Activated naive CD8-positive, alpha-beta T cell treated with anti-CD3 and anti-CD28 coated beads for 36 hours (primary cell): ENCODE results near the gene FSCB. TPM values are rescaled to one million over a fixed set of nuclear protein-coding genes. Genes with fewer than 3 reads are reported as not detected.
"Not testable (repeated sequence)": the region's sequence is repeated elsewhere in the genome, so short reads cannot be mapped to it uniquely, and the experiment has no call there.

Experiments
- DNase-seq: peaks from one replicate; pipeline ENCODE4 v3.0.0; 2021
- H3K27ac Mint-ChIP-seq: one replicate; pipeline ENCODE4 v1.8.0; 2022; ENCODE audit warnings: mild to moderate bottlenecking, moderate library complexity, mixed read lengths
- H3K27me3 Mint-ChIP-seq: one replicate; pipeline ENCODE4 v1.8.0; 2022; ENCODE audit warnings: mild to moderate bottlenecking, mixed read lengths
- H3K36me3 Mint-ChIP-seq: one replicate; pipeline ENCODE4 v1.8.0; 2021; ENCODE audit warnings: mild to moderate bottlenecking, mixed read lengths
- H3K4me1 Mint-ChIP-seq: one replicate; pipeline ENCODE4 v1.8.0; 2021; ENCODE audit warnings: mixed read lengths
- H3K4me3 Mint-ChIP-seq: one replicate; pipeline ENCODE4 v1.8.0; 2022; ENCODE audit warnings: mild to moderate bottlenecking, moderate library complexity, mixed read lengths
- H3K9me3 Mint-ChIP-seq: one replicate; pipeline ENCODE4 v1.8.0; 2022; ENCODE audit warnings: mixed read lengths
- total RNA-seq, 2 experiments: library from RNA; stranded (reverse); gene quantifications; one replicate each; pipeline ENCODE4 v1.2.3, GENCODE V29; 2021

FSCB gene, protein sequence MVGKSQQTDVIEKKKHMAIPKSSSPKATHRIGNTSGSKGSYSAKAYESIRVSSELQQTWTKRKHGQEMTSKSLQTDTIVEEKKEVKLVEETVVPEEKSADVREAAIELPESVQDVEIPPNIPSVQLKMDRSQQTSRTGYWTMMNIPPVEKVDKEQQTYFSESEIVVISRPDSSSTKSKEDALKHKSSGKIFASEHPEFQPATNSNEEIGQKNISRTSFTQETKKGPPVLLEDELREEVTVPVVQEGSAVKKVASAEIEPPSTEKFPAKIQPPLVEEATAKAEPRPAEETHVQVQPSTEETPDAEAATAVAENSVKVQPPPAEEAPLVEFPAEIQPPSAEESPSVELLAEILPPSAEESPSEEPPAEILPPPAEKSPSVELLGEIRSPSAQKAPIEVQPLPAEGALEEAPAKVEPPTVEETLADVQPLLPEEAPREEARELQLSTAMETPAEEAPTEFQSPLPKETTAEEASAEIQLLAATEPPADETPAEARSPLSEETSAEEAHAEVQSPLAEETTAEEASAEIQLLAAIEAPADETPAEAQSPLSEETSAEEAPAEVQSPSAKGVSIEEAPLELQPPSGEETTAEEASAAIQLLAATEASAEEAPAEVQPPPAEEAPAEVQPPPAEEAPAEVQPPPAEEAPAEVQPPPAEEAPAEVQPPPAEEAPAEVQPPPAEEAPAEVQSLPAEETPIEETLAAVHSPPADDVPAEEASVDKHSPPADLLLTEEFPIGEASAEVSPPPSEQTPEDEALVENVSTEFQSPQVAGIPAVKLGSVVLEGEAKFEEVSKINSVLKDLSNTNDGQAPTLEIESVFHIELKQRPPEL
- not detected for total RNA-seq

DNA sequence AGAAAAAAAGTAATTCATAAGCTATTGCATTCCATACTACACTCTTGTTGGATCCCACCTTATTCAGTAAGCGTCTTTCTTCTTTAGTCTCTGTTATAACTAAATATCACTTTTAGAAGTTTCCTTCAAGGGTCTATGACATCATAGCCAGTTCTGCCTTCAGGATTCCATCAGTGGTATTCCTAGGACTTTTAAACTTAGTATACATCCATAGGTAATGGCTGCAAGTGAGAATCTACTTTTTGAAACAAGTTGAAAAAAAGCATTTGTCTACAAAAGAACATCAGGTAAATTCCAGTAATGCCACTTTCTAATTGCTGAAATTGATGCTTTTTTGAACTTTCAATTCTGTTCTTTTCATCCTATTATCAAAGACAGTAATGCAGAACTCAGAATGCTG, at the start of gene FSCB:
FSCB (minus strand) TSS at position 101 of the 400 bp plus-strand sequence. CDS start 296 bp downstream, outside the sequence.
- H3K4me3 Mint-ChIP-seq = no peak within 1 kb of the TSS
- DNase-seq = no peak
- no peaks in the 10 kb centered on the region for H3K27me3 Mint-ChIP-seq
- H3K4me1 Mint-ChIP-seq = no peaks in the 10 kb centered on the region
- no peaks in the 10 kb centered on the region for H3K36me3 Mint-ChIP-seq
- H3K9me3 Mint-ChIP-seq = peaks cover 2% of the 10 kb centered on the region
- no peak within 1 kb of the TSS for H3K27ac Mint-ChIP-seq

DNA sequence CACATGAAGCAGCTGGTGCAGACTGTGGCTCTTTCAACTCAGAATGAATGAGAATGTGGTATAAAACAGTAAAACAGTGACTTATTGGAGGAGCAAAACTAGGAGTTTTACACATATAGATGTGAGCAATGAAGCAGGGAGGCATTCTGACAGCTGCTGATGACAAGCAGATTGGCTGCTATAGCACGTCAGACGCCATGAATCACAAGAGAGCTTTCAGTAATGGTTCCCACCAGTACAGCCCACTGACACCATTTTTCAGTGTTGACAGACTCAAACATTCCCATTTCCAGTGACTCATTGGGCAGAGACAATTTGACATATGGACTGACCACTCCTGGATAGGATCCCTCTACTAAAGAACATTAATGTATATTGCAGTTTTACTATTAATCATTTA, 24.6 kb upstream of the FSCB start:
- Mint-ChIP-seq H3K27ac (no peak overlapping the region), H3K36me3 (no peaks in the 10 kb centered on the region), H3K27me3 (no peaks in the 10 kb centered on the region), H3K9me3 (no peaks in the 10 kb centered on the region), H3K4me1 (no peaks in the 10 kb centered on the region), H3K4me3 (no peak overlapping the region)
- no peak for DNase-seq

DNA sequence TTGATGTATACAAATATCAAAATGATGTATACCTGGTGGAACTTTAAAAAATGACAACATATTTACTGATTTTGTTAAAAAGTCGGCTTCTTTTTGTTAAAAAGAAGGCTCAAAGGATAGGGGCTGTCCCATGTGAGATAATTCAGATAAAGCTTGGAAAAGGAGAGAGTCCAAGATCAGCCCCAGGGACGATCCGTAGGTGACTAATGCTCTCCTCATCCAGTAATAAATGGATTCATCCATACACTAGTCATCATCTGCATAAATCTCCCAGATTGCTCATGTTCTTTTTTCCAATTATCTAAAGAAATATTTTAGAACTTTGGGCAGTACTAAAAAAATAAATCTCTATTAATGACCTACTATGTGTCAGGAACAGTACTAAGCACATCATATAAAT, 23.4 kb upstream of the FSCB start:
- Mint-ChIP-seq H3K27me3 (no peaks in the 10 kb centered on the region), H3K27ac (no peak overlapping the region), H3K36me3 (no peaks in the 10 kb centered on the region), H3K4me1 (no peaks in the 10 kb centered on the region), H3K4me3 (no peak overlapping the region), H3K9me3 (no peaks in the 10 kb centered on the region)
- DNase-seq = no peak

DNA sequence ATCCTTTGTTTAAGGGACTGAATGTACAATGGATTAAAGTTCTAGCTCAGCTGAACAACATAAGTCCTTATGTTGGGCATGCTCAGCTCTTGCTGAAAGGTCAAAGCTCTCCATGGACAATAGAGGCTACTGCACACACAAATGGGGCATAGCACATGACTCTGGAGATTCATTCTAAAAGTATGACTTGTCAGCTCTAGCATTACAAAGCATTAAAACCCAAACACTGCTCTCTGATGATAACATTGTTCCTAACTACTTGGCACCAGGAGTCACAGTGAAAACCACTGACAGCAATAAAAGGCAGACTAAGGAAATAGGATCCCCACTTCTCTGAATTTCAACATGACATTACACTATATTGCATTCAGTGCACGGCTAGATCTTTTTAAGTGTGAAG, 21.9 kb upstream of the FSCB start:
- Mint-ChIP-seq H3K27ac (no peak overlapping the region), H3K36me3 (no peaks in the 10 kb centered on the region), H3K27me3 (no peaks in the 10 kb centered on the region), H3K4me3 (no peak overlapping the region), H3K9me3 (no peaks in the 10 kb centered on the region), H3K4me1 (no peaks in the 10 kb centered on the region)
- DNase-seq = no peak

DNA sequence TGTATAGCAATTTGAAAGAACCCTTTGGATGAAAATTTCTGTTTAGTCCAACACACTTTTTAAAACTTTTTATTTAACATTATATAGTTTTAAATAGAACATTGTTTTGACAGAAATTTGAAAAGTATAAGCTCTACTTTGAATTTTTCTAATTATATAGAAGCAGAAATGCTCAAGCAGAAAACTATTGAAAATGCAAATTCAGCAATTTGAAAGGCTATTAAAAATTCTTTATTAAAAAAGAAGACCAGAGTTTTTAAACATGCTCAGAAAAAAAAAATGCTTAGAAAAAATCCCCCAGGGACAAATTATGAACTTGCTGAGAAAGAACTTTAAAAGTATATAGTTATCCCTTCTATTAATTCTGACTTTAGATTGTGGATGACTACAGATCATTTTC, 21.1 kb upstream of the FSCB start:
- H3K27me3 Mint-ChIP-seq = no peaks in the 10 kb centered on the region
- no peaks in the 10 kb centered on the region for H3K36me3 Mint-ChIP-seq
- no peak overlapping the region for H3K27ac Mint-ChIP-seq
- no peak overlapping the region for H3K4me3 Mint-ChIP-seq
- H3K9me3 Mint-ChIP-seq = no peaks in the 10 kb centered on the region
- no peak for DNase-seq
- no peaks in the 10 kb centered on the region for H3K4me1 Mint-ChIP-seq

DNA sequence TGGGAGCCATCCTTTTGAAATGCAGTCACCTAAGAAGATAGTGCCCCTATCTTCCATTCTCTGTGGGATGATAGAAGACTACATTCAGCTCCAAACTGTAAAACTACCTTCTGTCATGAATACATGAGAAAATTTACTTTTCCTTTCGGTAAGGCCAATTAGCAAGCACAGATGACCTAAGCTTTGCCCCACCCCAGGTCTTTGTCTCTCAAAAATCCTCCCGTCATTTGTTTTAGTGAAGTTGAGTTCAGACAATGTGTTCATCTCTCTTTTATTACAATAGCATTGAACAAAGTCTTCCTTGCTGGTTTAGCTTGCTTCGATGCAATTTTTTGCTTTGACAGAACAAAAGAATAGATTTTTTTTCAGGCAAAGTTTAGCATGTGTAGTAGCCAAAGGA, 18.2 kb upstream of the FSCB start:
- DNase-seq = no peak
- Mint-ChIP-seq H3K4me3 (no peak overlapping the region), H3K27ac (no peak overlapping the region), H3K36me3 (no peaks in the 10 kb centered on the region), H3K9me3 (no peaks in the 10 kb centered on the region), H3K27me3 (no peaks in the 10 kb centered on the region), H3K4me1 (no peaks in the 10 kb centered on the region)

DNA sequence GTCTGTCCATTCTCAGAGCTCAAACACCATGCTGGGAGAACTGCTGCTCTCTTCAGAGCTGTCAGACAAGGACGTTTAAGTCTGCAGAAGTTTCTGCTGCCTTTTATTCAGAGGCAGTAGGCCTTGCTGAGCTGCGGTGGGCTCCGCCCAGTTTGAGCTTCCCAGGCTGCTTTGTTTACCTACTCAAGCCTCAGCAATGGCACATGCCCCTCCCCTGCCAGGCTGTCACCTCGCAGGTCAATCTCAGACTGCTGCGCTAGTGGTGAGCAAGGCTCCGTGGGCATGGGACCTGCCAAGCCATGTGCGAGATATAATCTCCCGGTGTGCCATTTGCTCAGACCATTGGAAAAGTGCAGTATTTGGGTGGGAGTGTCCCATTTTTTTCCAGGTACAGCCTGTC, 8.6 kb upstream of the FSCB start:
- not testable (repeated sequence) for H3K4me3 Mint-ChIP-seq, H3K9me3 Mint-ChIP-seq, DNase-seq, H3K36me3 Mint-ChIP-seq, H3K27ac Mint-ChIP-seq, H3K27me3 Mint-ChIP-seq, H3K4me1 Mint-ChIP-seq

DNA sequence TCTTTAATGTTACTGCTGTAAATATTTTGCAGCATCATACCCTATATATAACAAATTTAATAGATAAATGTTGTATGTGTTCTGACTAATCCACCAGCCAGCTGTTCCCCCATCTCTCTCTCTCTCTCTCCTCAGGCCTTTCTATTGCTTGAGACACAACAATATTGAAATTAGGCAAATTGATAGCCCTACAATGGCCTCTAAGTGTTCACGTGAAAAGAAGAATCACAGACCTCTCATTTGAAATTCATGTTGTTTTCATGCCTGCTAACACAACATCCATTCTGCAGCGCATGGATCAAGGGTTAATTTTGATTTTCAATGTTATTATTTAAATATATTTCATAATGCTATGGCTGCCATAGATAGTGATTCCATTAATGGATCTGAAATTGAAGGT, 1.8 kb upstream of the FSCB start:
- peaks cover 2% of the 10 kb centered on the region for H3K9me3 Mint-ChIP-seq
- H3K36me3 Mint-ChIP-seq = no peaks in the 10 kb centered on the region
- no peak for DNase-seq
- no peak overlapping the region for H3K27ac Mint-ChIP-seq
- H3K27me3 Mint-ChIP-seq = no peaks in the 10 kb centered on the region
- H3K4me3 Mint-ChIP-seq = no peak overlapping the region
- H3K4me1 Mint-ChIP-seq = no peaks in the 10 kb centered on the region

DNA sequence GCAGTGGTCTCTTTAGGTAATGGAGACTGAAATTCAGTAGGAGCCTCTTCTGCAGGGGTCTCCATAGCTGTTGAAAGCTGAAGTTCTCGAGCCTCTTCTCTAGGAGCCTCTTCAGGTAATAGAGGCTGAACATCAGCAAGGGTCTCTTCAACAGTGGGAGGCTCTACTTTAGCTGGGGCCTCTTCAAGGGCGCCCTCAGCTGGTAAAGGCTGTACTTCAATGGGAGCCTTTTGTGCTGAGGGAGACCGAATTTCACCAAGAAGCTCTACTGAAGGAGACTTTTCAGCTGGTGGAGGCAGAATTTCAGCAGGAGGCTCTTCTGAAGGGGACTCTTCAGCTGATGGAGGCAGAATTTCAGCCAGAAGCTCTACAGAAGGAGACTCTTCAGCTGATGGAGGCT, 1.5 kb downstream of the FSCB start:
- Mint-ChIP-seq H3K36me3 (no peaks in the 10 kb centered on the region), H3K4me3 (no peak overlapping the region), H3K27ac (no peak overlapping the region), H3K27me3 (no peaks in the 10 kb centered on the region), H3K9me3 (peaks cover under 1% of the 10 kb centered on the region), H3K4me1 (no peaks in the 10 kb centered on the region)
- no peak for DNase-seq

DNA sequence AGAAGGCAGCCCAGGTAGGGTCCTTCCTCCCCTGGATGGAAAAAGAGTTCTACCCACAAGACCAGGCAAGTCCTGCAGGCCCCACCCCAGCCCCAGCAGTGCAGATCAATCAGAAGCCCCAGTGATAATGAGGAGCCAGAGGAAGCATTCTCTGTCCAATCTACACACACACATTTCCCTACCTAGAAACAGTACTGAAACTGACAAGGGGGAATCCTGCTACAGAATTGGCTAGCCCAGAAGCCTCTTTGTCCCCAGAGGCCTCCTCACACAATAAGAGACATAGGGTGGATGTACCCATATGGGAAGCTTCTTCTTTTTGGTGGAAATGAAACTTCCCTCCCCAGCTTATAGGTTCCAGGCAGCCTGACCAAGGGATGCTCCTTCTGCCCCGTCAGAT, 9.9 kb downstream of the FSCB start:
- peaks cover 5% of the 10 kb centered on the region for H3K9me3 Mint-ChIP-seq
- no peak for DNase-seq
- H3K4me1 Mint-ChIP-seq = no peaks in the 10 kb centered on the region
- H3K27ac Mint-ChIP-seq = no peak overlapping the region
- H3K4me3 Mint-ChIP-seq = no peak overlapping the region
- H3K36me3 Mint-ChIP-seq = no peaks in the 10 kb centered on the region
- H3K27me3 Mint-ChIP-seq = no peaks in the 10 kb centered on the region

DNA sequence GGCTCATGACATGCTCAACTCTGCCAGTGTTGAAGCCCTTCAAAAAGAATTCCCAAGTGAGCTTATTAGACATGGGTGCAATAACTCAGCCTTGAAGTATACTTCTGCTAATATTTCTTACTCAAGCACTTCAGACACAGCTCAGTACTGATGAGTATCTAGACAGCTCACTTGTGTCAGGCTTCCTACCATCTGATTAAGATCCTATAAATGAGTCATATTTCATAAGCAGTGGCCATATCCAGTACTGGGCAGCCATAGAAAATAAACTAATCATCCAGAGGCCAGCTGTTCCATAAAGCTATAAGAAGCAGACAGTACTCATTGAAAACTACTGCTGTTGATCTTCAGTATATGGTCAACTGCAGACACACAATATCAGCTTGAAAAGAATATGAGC, 12.9 kb downstream of the FSCB start:
- no peaks in the 10 kb centered on the region for H3K27me3 Mint-ChIP-seq
- no peak overlapping the region for H3K4me3 Mint-ChIP-seq
- H3K4me1 Mint-ChIP-seq = no peaks in the 10 kb centered on the region
- DNase-seq = no peak
- H3K27ac Mint-ChIP-seq = no peak overlapping the region
- no peaks in the 10 kb centered on the region for H3K36me3 Mint-ChIP-seq
- H3K9me3 Mint-ChIP-seq = no peaks in the 10 kb centered on the region

DNA sequence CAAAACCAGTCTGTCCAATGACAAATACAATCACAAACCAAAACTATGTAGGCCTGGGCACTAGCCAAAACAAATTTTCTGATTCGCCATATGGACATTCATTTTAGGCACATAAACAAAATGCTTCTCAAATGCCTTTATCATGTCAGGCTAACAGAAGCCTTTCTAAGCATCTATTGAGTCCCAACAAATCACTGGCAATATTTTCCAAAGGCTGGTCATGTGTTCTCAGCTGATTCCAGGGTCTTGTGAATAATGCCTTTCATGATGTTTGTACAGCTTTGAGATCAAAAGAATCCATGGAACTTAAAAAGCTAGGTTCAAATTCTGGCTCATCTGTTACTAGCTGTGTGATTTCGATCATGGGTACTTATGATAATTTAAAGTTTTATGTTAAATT, 16.1 kb downstream of the FSCB start:
- H3K36me3 Mint-ChIP-seq = no peaks in the 10 kb centered on the region
- H3K27me3 Mint-ChIP-seq = no peaks in the 10 kb centered on the region
- H3K4me1 Mint-ChIP-seq = no peaks in the 10 kb centered on the region
- no peaks in the 10 kb centered on the region for H3K9me3 Mint-ChIP-seq
- no peak for DNase-seq
- no peak overlapping the region for H3K27ac Mint-ChIP-seq
- no peak overlapping the region for H3K4me3 Mint-ChIP-seq

DNA sequence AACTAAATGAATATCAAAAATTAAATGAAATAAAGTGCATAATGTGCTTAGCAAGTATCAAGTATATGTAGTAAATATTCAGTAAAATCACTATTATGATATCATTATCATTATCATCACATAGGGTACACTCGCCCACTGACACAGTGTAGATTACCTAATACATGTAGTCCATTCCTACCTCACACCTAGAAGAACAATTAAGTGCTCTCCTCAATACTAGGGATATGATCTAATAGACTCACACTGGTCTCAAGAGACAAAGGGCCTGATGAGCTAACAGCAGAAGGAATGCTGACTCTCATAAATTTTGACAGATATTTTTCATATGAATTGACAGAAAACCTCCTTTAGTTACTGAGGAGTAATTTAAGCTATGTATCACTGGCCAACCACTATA, 29.1 kb downstream of the FSCB start:
- no peak for DNase-seq
- no peak overlapping the region for H3K4me3 Mint-ChIP-seq
- no peaks in the 10 kb centered on the region for H3K4me1 Mint-ChIP-seq
- peaks cover 5% of the 10 kb centered on the region for H3K9me3 Mint-ChIP-seq
- no peaks in the 10 kb centered on the region for H3K27me3 Mint-ChIP-seq
- no peaks in the 10 kb centered on the region for H3K36me3 Mint-ChIP-seq
- H3K27ac Mint-ChIP-seq = no peak overlapping the region

DNA sequence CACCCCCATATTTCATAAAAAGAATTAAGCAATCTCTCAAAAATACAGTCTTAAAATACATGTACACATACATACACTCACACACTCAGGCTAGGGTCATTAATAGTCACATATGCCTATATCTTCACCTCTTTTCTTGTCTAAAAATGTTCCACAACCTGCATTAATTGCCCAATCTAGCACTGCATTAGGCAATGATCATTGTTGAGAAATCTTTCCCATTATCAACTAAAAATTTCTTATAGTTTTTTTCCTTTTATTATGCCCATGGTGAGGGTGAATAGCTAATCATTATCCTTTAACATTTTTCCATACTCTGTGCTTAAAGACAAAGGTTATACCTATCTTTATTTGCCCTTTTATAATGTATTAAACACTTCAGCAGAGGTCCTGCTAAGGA, 38.3 kb downstream of the FSCB start:
- Mint-ChIP-seq H3K36me3 (no peaks in the 10 kb centered on the region), H3K27ac (no peak overlapping the region), H3K27me3 (no peaks in the 10 kb centered on the region), H3K4me1 (no peaks in the 10 kb centered on the region), H3K4me3 (no peak overlapping the region), H3K9me3 (peaks cover 1% of the 10 kb centered on the region)
- no peak for DNase-seq

DNA sequence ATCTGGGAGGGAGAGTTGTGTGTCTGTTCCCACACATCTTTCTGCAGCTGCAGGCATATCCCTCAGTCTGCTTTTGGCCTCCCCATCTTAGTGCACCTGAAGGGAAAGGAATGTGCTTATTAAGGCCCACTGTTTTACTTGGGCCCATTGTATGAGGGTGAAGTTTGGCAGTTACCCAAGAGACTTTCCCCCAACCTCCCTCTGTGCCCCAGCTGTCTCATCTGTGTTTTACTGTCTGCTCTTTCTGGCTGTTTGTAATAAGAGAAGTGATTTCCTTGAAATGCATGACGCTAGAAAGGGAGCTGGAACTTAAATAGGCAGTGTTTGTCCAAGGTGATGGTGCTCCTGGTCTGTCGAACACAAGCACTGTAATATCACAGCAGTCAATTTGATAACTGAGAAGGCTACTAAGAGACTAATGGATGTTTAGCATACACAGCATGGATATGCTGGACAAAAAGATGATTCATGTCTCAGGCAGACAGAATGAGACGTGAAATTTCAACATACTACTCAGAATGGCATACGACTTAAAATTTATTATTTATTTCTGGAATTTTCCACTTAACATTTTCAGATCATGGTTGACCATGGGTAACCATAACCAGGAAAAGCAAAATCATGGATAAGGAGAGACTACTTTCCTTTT, 43.6 kb downstream of the FSCB start:
- H3K4me3 Mint-ChIP-seq = no peak overlapping the region
- no peaks in the 10 kb centered on the region for H3K36me3 Mint-ChIP-seq
- no peak overlapping the region for H3K27ac Mint-ChIP-seq
- no peaks in the 10 kb centered on the region for H3K4me1 Mint-ChIP-seq
- no peaks in the 10 kb centered on the region for H3K27me3 Mint-ChIP-seq
- H3K9me3 Mint-ChIP-seq = peaks cover 2% of the 10 kb centered on the region
- DNase-seq = no peak
